GM12873 (cell line): ENCODE measurements around the gene THOP1.

Source experiments
- CTCF ChIP-seq: IDR thresholded peaks from 2 replicates; pipeline ENCODE4 v1.5.1; 2012; ENCODE audit warnings: low read depth, mild to moderate bottlenecking, moderate library complexity, low read length, control low read depth; ENCODE audit not compliant: insufficient read depth; ENCODE audit errors: missing control alignments

THOP1 gene

GRCh38 chr19:2764945-2765344 lies 20.4 kb upstream of the THOP1 start:
- TF ChIP-seq CTCF = no peak

GRCh38 chr19:2765376-2765775 lies 19.9 kb upstream of the THOP1 start:
- TF ChIP-seq CTCF = no peak

- no peak for TF ChIP-seq CTCF
These were observed 18.5 kb upstream of the THOP1 start for GRCh38 chr19:2766594-2767372.

- no peak for TF ChIP-seq CTCF
These were observed 17.6 kb upstream of the THOP1 start for GRCh38 chr19:2767688-2768087.

DNA sequence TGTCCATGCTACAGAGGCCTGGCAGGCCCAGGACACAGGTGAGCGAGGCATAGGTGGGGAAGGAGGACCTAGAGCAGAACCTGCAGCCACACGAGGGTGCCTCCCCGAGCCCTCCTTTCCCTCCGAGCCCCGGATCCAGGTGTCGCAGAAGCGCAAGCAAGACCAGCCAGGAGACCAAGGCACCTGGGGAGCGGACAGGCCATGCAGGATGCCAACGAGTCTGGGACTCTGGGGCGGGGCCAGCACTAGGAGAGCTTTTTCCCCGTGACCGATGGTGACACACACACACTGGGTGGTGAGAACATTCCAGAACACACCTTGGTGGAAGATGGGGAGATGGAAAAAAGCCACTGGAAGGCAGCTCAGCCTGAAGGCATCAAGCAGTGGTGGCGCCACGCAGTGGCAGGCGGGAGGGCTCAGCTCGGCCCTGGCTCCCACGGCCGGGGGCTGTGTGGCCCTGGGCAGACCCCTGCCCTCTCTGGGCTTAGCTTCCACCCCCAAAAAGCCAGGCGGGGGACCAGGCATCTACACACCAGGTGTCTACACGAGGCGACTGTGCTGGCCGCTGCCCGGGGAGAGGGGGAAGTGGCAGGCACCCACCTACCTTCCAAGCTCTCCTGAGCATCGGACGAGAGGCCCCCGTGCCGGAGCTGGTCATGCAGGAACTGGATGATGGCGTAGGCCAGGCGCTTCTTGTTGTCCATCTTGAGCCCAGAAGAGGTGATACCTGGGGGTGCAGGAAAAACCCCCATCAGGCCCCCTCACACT lies 16.8 kb upstream of the THOP1 start:
- no peak for TF ChIP-seq CTCF

GRCh38 chr19:2769218-2769617 lies 16.1 kb upstream of the THOP1 start:
- no peak for TF ChIP-seq CTCF
